Body of pancreas (tissue), 4 donors: ENCODE data around the gene PDGFA. TPM values are rescaled to one million over a fixed set of nuclear protein-coding genes. Genes with fewer than 3 reads are reported as not detected.

Experiments used
- ATAC-seq: fragments of 150-250 bp; one replicate; pipeline ENCODE4 v1.9.1; 2016
- DNase-seq, 4 donors: peaks; one replicate each; pipeline ENCODE4 v3.0.0-alpha.2; 2019
- H3K27ac ChIP-seq, 4 donors: fragments of 200-600 bp; sonication (generic); 1 replicate in 3 of 4; 2 replicates in 1 of 4; pipeline versions ENCODE4 v1.5.1 to v1.6.1; 2016 to 2019; ENCODE audit warnings: mild to moderate bottlenecking in 1 of 4, mixed read lengths in 1 of 4, moderate library complexity in 1 of 4
- H3K27me3 ChIP-seq, 2 donors: fragments of 200-600 bp; sonication (generic); one replicate each; pipeline ENCODE4 v1.6.0; 2016; ENCODE audit warnings: mild to moderate bottlenecking in 1 of 2
- H3K36me3 ChIP-seq, 2 donors: fragments of 200-600 bp; sonication (generic); replicated peaks in 1 of 2; 2 replicates each; pipeline ENCODE4 v1.5.1; 2016; ENCODE audit warnings: low read depth in 2 of 2; ENCODE audit not compliant: insufficient read depth in 1 of 2
- H3K4me1 ChIP-seq: fragments of 200-600 bp; sonication (generic); one replicate; pipeline ENCODE4 v1.6.0; 2016
- H3K4me3 ChIP-seq, 2 donors: fragments of 200-600 bp; sonication (generic); 1 replicate in 1 of 2; 2 replicates in 1 of 2; pipeline ENCODE4 v1.5.1; 2016 to 2019
- H3K9me3 ChIP-seq, 3 donors: fragments of 200-600 bp; sonication (generic); 1 replicate in 2 of 3; 2 replicates in 1 of 3; pipeline ENCODE4 v1.5.1; 2016
- CTCF ChIP-seq, 7 experiments: fragments of 450-650 bp in 4 of 7; fragments of 200-600 bp in 3 of 7; sonication (generic) in 3 of 7; IDR thresholded peaks; one replicate each; pipeline ENCODE4 v1.5.1; 2016 to 2019; ENCODE audit warnings: antibody characterized with exemption in 7 of 7
- POLR2A ChIP-seq, 3 donors: fragments of 450-650 bp; IDR thresholded peaks; one replicate each; pipeline ENCODE4 v1.6.1; 2016; ENCODE audit warnings: antibody characterized with exemption in 3 of 3, mild to moderate bottlenecking in 2 of 3
- WGBS, 2 donors: methylation state at CpG; one replicate each; pipeline ENCODE4 v1.1.5; 2017; 5-methylcytosine and 5-hydroxymethylcytosine counted together
- intact Hi-C: fragments of 100-400 bp; cut with DNase I; formaldehyde crosslinking; loops from one replicate; pipeline ENCODE4 v1.15.1; 2023
- total RNA-seq, 2 donors: library from RNA; depleted of rRNA; stranded (reverse); fragments of >200 nt; gene quantifications; one replicate each; pipeline ENCODE4 v1.1.0, GENCODE V29; 2016

The PDGFA gene
- total RNA-seq, 2 donors from 2014 or later = 58.6 to 59.3 TPM

GRCh38 chr7:561631-562373, 42.2 kb upstream of the PDGFA start:
- H3K27me3 ChIP-seq = no peaks in the 10 kb centered on the region
- H3K4me3 ChIP-seq = no peak overlapping the region
- peaks cover 28% of the 10 kb centered on the region for H3K4me1 ChIP-seq
- no peaks in the 10 kb centered on the region for H3K36me3 ChIP-seq
- intact Hi-C loops = no loop called here
- WGBS, 2 donors = 3 to 43% methylated on average over 7 to 39 of the region's 44 CpGs
- ATAC-seq (peak; percentile 95), DNase-seq (peak; percentile 83 to 92 (median 90))
- TF ChIP-seq POLR2A (IDR thresholded peaks at IDR 0.05) (peak in 2 of 3 donors; percentile 46 to 47), CTCF (IDR thresholded peaks at IDR 0.05) (no peak)
- no peaks in the 10 kb centered on the region for H3K9me3 ChIP-seq
- H3K27ac ChIP-seq = peak overlapping the region; percentile 65 to 83 (median 80)

DNA sequence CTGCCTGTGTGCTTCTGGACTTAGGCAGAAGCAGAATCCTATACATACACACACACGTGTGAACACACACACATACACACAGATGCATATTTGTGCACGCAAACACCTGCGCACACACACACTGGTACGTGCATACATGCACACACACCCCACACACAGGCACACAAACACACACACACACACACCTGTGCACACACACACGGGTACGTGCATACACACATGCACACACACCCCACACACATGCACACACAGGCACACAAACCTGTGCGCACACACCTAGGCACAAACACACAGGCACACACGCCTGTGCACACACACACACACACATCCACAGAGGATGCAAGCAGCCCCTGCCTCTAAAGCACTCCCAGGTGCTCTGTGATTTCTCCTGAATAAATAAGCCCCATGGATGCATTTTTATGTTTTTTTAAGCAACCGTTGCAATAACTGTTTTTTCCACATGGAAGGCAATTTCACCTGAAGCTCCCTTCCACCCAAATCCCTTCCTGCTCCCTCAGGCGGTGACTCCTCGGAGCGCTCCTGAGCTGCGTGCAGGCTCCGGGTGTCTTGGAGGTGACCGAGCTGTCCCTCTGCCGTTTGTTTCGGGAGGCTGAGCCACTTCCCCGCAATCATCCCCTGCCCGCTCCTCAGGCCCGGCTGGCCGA, 41.5 kb upstream of the PDGFA start:
- Histone ChIP-seq H3K9me3 (no peaks in the 10 kb centered on the region), H3K4me1 (peaks cover 28% of the 10 kb centered on the region), H3K27ac (peak overlapping the region; percentile 65 to 83 (median 80)), H3K4me3 (no peak overlapping the region), H3K36me3 (no peaks in the 10 kb centered on the region), H3K27me3 (no peaks in the 10 kb centered on the region)
- intact Hi-C loops = no loop called here
- 51 to 61% methylated on average over 21 of the region's 21 CpGs for whole genome bisulfite sequencing, 2 donors
- peak in 4 of 7 experiments; percentile 36 to 54 (median 50) for TF ChIP-seq CTCF (IDR thresholded peaks at IDR 0.05)
- TF ChIP-seq POLR2A (IDR thresholded peaks at IDR 0.05) = peak in 1 of 3 donors; percentile 54
- DNase-seq (no peak), ATAC-seq (no peak)

- no peak for DNase-seq
- Histone ChIP-seq H3K27ac (no peak overlapping the region), H3K4me1 (peaks cover 28% of the 10 kb centered on the region), H3K9me3 (no peaks in the 10 kb centered on the region), H3K27me3 (no peaks in the 10 kb centered on the region), H3K36me3 (no peaks in the 10 kb centered on the region), H3K4me3 (no peak overlapping the region)
- no peak for TF ChIP-seq POLR2A (IDR thresholded peaks at IDR 0.05)
- no peak for TF ChIP-seq CTCF (IDR thresholded peaks at IDR 0.05)
- intact Hi-C loops = no loop called here
- 89 to 96% methylated on average over 8 to 21 of the region's 21 CpGs for WGBS, 2 donors
- no peak for ATAC-seq
Observed at GRCh38 chr7:559396-559705, 39.7 kb upstream of the PDGFA start.

GRCh38 chr7:557558-557881, 37.9 kb upstream of the PDGFA start:
- intact Hi-C loops = no loop called here
- ATAC-seq (no peak), DNase-seq (no peak)
- WGBS, 2 donors = 89 to 96% methylated on average over 5 to 12 of the region's 12 CpGs
- H3K36me3 ChIP-seq = no peaks in the 10 kb centered on the region
- no peaks in the 10 kb centered on the region for H3K9me3 ChIP-seq
- no peak overlapping the region for H3K27ac ChIP-seq
- no peaks in the 10 kb centered on the region for H3K27me3 ChIP-seq
- no peak overlapping the region for H3K4me3 ChIP-seq
- H3K4me1 ChIP-seq = peaks cover 35% of the 10 kb centered on the region
- TF ChIP-seq POLR2A (IDR thresholded peaks at IDR 0.05) = no peak
- TF ChIP-seq CTCF (IDR thresholded peaks at IDR 0.05) = no peak
